Astrocyte (in vitro differentiated cells and primary cell): Measurements from ENCODE around the gene PDE11A. TPM values are rescaled to one million over a fixed set of nuclear protein-coding genes. Genes with fewer than 3 reads are reported as not detected.
"Not testable (repeated sequence)": the region's sequence is repeated elsewhere in the genome, so short reads cannot be mapped to it uniquely, and the experiment has no call there.

Source experiments
- DNase-seq: peaks from one replicate; pipeline ENCODE4 v3.0.0-alpha.2; 2010; ENCODE audit warnings: low read depth
- FAIRE-seq: peaks from 2 replicates; lab custom pipeline; 2011; peaks lifted over from hg19 to GRCh38; lab: Jason Lieb, UNC
- H2AFZ ChIP-seq: 2 replicates; pipeline ENCODE4 v1.6.0; 2012; ENCODE audit warnings: low read depth, low read length, inconsistent platforms
- H3K27ac ChIP-seq: 2 replicates; pipeline ENCODE4 v1.5.1; 2011; ENCODE audit warnings: low read depth, low read length, inconsistent platforms
- H3K27me3 ChIP-seq: 2 replicates; pipeline ENCODE4 v1.6.0; 2011; ENCODE audit warnings: low read length, inconsistent platforms; ENCODE audit not compliant: insufficient read depth
- H3K36me3 ChIP-seq: 2 replicates; pipeline ENCODE4 v1.5.1; 2011; ENCODE audit warnings: low read length, inconsistent platforms; ENCODE audit not compliant: insufficient read depth
- H3K4me1 ChIP-seq: 2 replicates; pipeline ENCODE4 v1.5.1; 2011; ENCODE audit warnings: low read length, inconsistent platforms; ENCODE audit not compliant: insufficient read depth
- H3K4me2 ChIP-seq: 2 replicates; pipeline ENCODE4 v1.6.0; 2012; ENCODE audit warnings: low read length, inconsistent platforms
- H3K4me3 ChIP-seq: 2 replicates; pipeline ENCODE4 v1.5.1; 2011; ENCODE audit warnings: low read depth, mild to moderate bottlenecking, low read length, inconsistent platforms; ENCODE audit not compliant: insufficient read depth
- H3K79me2 ChIP-seq: 2 replicates; pipeline ENCODE4 v1.6.0; 2012; ENCODE audit warnings: mild to moderate bottlenecking, low read length, inconsistent platforms; ENCODE audit not compliant: insufficient read depth
- H3K9ac ChIP-seq: 2 replicates; pipeline ENCODE4 v1.6.0; 2012; ENCODE audit warnings: mild to moderate bottlenecking, low read length, inconsistent platforms
- H3K9me3 ChIP-seq: 2 replicates; pipeline ENCODE4 v1.5.1; 2012; ENCODE audit warnings: low read depth, mild to moderate bottlenecking, low read length, inconsistent platforms; ENCODE audit not compliant: insufficient read depth
- H4K20me1 ChIP-seq: 2 replicates; pipeline ENCODE4 v1.6.0; 2012; ENCODE audit warnings: low read length, inconsistent platforms; ENCODE audit not compliant: insufficient read depth
- H3K27ac Mint-ChIP-seq: one replicate; pipeline ENCODE4 v1.8.0; 2021; ENCODE audit warnings: mild to moderate bottlenecking, mixed read lengths; ENCODE audit not compliant: unreplicated experiment
- H3K27me3 Mint-ChIP-seq: one replicate; pipeline ENCODE4 v1.8.0; 2021; ENCODE audit warnings: low read depth, mixed read lengths; ENCODE audit not compliant: unreplicated experiment
- H3K36me3 Mint-ChIP-seq: one replicate; pipeline ENCODE4 v1.8.0; 2021; ENCODE audit warnings: low read depth, mixed read lengths; ENCODE audit not compliant: unreplicated experiment
- H3K4me1 Mint-ChIP-seq: one replicate; pipeline ENCODE4 v1.8.0; 2021; ENCODE audit warnings: low read depth, mixed read lengths; ENCODE audit not compliant: unreplicated experiment
- H3K4me3 Mint-ChIP-seq: one replicate; pipeline ENCODE4 v1.8.0; 2021; ENCODE audit warnings: mild to moderate bottlenecking, moderate library complexity, mixed read lengths; ENCODE audit not compliant: unreplicated experiment
- H3K9me3 Mint-ChIP-seq: one replicate; pipeline ENCODE4 v1.8.0; 2021; ENCODE audit warnings: mild to moderate bottlenecking, mixed read lengths; ENCODE audit not compliant: unreplicated experiment
- EZH2 ChIP-seq: IDR thresholded peaks from 2 replicates; pipeline ENCODE4 v1.6.1; 2012; ENCODE audit warnings: mild to moderate bottlenecking, low read length, inconsistent platforms; ENCODE audit not compliant: insufficient read depth
- total RNA-seq: library from RNA; stranded (reverse); gene quantifications from 2 replicates; pipeline ENCODE4 v1.2.1, GENCODE V29; 2021
- TF ChIP-seq, protein P1 (sequence below): IDR thresholded peaks from 2 replicates; pipeline ENCODE4 v1.5.1; 2011; ENCODE audit warnings: low read depth, mild to moderate bottlenecking, inconsistent platforms, low read length, moderate library complexity; ENCODE audit not compliant: insufficient read depth

Gene PDE11A
- total RNA-seq, 1 donor from 2014 or later = 0.45 TPM

DNA sequence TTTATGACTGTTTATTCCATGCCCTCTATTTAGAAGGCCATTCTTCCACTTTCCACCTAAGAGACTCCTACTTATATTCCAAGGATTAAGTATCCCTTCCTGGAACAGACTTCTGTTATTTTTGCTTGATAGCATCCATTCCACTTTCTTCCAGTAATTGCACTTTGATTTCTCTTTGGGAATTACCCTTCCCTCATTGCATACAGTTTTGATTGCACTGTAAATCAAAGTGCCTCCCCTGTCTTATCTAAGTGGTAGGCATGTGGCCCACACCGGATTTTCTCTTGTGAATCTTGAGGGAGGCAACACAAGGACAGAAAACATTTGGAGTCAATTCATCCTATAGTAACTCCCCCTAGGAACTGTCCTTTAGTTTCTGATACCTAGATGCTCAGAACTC, 120.4 kb downstream of the PDE11A start:
- Histone ChIP-seq H2AFZ (no peak overlapping the region), H3K9me3 (no peaks in the 10 kb centered on the region), H3K36me3 (no peaks in the 10 kb centered on the region), H3K4me3 (no peak overlapping the region), H3K27me3 (no peaks in the 10 kb centered on the region), H3K4me2 (no peak overlapping the region), H3K4me1 (no peaks in the 10 kb centered on the region), H3K79me2 (no peaks in the 10 kb centered on the region), H3K9ac (no peak overlapping the region), H4K20me1 (no peaks in the 10 kb centered on the region), H3K27ac (no peak overlapping the region)
- no peak overlapping the region for H3K27ac Mint-ChIP-seq
- H3K36me3 Mint-ChIP-seq = no peaks in the 10 kb centered on the region
- TF ChIP-seq, protein P1, sequence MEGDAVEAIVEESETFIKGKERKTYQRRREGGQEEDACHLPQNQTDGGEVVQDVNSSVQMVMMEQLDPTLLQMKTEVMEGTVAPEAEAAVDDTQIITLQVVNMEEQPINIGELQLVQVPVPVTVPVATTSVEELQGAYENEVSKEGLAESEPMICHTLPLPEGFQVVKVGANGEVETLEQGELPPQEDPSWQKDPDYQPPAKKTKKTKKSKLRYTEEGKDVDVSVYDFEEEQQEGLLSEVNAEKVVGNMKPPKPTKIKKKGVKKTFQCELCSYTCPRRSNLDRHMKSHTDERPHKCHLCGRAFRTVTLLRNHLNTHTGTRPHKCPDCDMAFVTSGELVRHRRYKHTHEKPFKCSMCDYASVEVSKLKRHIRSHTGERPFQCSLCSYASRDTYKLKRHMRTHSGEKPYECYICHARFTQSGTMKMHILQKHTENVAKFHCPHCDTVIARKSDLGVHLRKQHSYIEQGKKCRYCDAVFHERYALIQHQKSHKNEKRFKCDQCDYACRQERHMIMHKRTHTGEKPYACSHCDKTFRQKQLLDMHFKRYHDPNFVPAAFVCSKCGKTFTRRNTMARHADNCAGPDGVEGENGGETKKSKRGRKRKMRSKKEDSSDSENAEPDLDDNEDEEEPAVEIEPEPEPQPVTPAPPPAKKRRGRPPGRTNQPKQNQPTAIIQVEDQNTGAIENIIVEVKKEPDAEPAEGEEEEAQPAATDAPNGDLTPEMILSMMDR = no peak
- no peak for TF ChIP-seq EZH2
- DNase-seq (no peak), FAIRE-seq (no peak)
- H3K4me1 Mint-ChIP-seq = no peaks in the 10 kb centered on the region
- H3K4me3 Mint-ChIP-seq = no peak overlapping the region
- H3K27me3 Mint-ChIP-seq = no peaks in the 10 kb centered on the region
- H3K9me3 Mint-ChIP-seq = no peaks in the 10 kb centered on the region

DNA sequence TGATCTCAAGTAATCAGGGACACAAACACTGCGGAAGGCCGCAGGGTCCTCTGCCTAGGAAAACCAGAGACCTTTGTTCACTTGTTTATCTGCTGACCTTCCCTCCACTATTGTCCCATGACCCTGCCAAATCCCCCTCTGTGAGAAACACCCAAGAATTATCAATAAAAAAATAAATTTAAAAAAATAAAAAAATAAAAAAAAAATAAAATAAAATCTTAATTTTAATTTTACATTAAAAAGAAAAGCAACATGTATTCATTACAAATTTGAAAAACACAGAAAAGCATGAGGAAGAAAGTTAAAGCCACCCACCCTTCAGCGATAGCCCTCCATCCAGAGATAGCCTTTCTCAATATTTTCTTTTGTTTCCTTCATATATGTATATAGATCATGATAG, 125.0 kb downstream of the PDE11A start:
- not testable (repeated sequence) for H3K27me3 Mint-ChIP-seq, H3K9ac ChIP-seq, H2AFZ ChIP-seq, H3K27ac Mint-ChIP-seq, DNase-seq, H3K36me3 ChIP-seq, H3K79me2 ChIP-seq, H3K4me2 ChIP-seq, H3K4me3 ChIP-seq, H3K4me1 ChIP-seq, H3K27ac ChIP-seq, H3K4me1 Mint-ChIP-seq, H3K9me3 ChIP-seq, H3K4me3 Mint-ChIP-seq, H3K27me3 ChIP-seq, H4K20me1 ChIP-seq, H3K36me3 Mint-ChIP-seq, H3K9me3 Mint-ChIP-seq, FAIRE-seq

DNA sequence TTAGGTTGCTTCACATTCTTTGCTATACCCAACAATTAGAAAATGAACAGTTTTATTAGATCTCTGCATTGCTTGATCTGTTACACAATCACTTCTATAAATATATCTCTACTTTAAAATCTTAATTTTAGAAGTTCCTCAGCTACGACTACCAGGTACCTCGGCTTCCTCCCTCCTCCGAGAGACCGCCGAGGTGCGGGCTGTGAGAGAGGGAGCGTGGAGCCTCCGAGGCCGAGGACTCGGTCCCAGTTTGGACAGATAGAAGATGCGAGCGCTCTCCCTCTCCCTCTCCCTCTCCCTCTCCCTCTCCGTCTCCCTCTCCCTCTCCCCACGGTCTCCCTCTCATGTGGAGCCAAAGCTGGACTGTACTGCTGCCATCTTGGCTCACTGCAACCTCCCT, 128.0 kb downstream of the PDE11A start:
- H3K4me3 Mint-ChIP-seq, H3K9me3 Mint-ChIP-seq, DNase-seq, H3K27ac Mint-ChIP-seq, H3K4me1 ChIP-seq, H3K4me1 Mint-ChIP-seq, H3K27me3 Mint-ChIP-seq, H3K27me3 ChIP-seq, H3K36me3 ChIP-seq, H3K4me2 ChIP-seq, H4K20me1 ChIP-seq, H3K9me3 ChIP-seq, H3K9ac ChIP-seq, H3K27ac ChIP-seq, FAIRE-seq, H2AFZ ChIP-seq, H3K79me2 ChIP-seq, H3K4me3 ChIP-seq, H3K36me3 Mint-ChIP-seq: not testable (repeated sequence)

- Histone ChIP-seq H4K20me1 (no peaks in the 10 kb centered on the region), H2AFZ (no peak overlapping the region), H3K4me3 (no peak overlapping the region), H3K9me3 (no peaks in the 10 kb centered on the region), H3K4me2 (no peak overlapping the region), H3K27ac (no peak overlapping the region), H3K4me1 (no peaks in the 10 kb centered on the region), H3K9ac (no peak overlapping the region), H3K36me3 (no peaks in the 10 kb centered on the region), H3K27me3 (no peaks in the 10 kb centered on the region), H3K79me2 (no peaks in the 10 kb centered on the region)
- DNase-seq = no peak
- Mint-ChIP-seq H3K9me3 (no peaks in the 10 kb centered on the region), H3K4me1 (no peaks in the 10 kb centered on the region), H3K36me3 (no peaks in the 10 kb centered on the region), H3K27me3 (peaks cover 7% of the 10 kb centered on the region), H3K27ac (no peak overlapping the region), H3K4me3 (no peak overlapping the region)
- no peak for TF ChIP-seq EZH2
- TF ChIP-seq, protein P1 = no peak
- no peak for FAIRE-seq
Measured at GRCh38 chr2:177942731-177943130, 129.8 kb downstream of the PDE11A start.
